Measurements from ENCODE around the gene MOB2. TPM values are rescaled to one million over a fixed set of nuclear protein-coding genes. Genes with fewer than 3 reads are reported as not detected.

MOB2 gene
- total RNA-seq, 1 donor from 2014 or later = 26.4 TPM

GRCh38 chr11:1500466-1501420 lies 14.2 kb upstream of the MOB2 start:
- Histone ChIP-seq H3K36me3 (ENCODE audit: insufficient read depth, low read length) (no peaks in the 10 kb centered on the region), H3K9ac (ENCODE audit: low read length) (no peak overlapping the region), H3K4me2 (ENCODE audit: low read length) (no peak overlapping the region), H3K9me3 (ENCODE audit: insufficient read depth, low read depth, low read length) (no peaks in the 10 kb centered on the region), H3K4me1 (ENCODE audit: insufficient read depth, low read length) (no peaks in the 10 kb centered on the region), H3K27me3 (ENCODE audit: insufficient read depth, low read length) (no peaks in the 10 kb centered on the region), H4K20me1 (ENCODE audit: insufficient read depth, low read length) (peaks cover 100% of the 10 kb centered on the region), H3K27ac (ENCODE audit: low read depth, low read length) (no peak overlapping the region), H3K79me2 (ENCODE audit: insufficient read depth, low read length) (peaks cover 91% of the 10 kb centered on the region), H3K4me3 (ENCODE audit: insufficient read depth, low read depth, low read length) (no peak overlapping the region), H2AFZ (ENCODE audit: low read depth, low read length) (no peak overlapping the region)
- Mint-ChIP-seq H3K9me3 (ENCODE audit: unreplicated experiment) (no peaks in the 10 kb centered on the region), H3K4me1 (ENCODE audit: low read depth, unreplicated experiment) (peaks cover 2% of the 10 kb centered on the region), H3K27me3 (ENCODE audit: low read depth, unreplicated experiment) (no peaks in the 10 kb centered on the region), H3K27ac (ENCODE audit: unreplicated experiment) (no peak overlapping the region), H3K36me3 (ENCODE audit: low read depth, unreplicated experiment) (peaks cover 14% of the 10 kb centered on the region), H3K4me3 (ENCODE audit: unreplicated experiment) (no peak overlapping the region)
- FAIRE-seq (no peak), DNase-seq (ENCODE audit: low read depth) (no peak)
- TF ChIP-seq EZH2 (IDR thresholded peaks at IDR 0.05; ENCODE audit: insufficient read depth, low read length) = no peak
- TF ChIP-seq, protein P1, sequence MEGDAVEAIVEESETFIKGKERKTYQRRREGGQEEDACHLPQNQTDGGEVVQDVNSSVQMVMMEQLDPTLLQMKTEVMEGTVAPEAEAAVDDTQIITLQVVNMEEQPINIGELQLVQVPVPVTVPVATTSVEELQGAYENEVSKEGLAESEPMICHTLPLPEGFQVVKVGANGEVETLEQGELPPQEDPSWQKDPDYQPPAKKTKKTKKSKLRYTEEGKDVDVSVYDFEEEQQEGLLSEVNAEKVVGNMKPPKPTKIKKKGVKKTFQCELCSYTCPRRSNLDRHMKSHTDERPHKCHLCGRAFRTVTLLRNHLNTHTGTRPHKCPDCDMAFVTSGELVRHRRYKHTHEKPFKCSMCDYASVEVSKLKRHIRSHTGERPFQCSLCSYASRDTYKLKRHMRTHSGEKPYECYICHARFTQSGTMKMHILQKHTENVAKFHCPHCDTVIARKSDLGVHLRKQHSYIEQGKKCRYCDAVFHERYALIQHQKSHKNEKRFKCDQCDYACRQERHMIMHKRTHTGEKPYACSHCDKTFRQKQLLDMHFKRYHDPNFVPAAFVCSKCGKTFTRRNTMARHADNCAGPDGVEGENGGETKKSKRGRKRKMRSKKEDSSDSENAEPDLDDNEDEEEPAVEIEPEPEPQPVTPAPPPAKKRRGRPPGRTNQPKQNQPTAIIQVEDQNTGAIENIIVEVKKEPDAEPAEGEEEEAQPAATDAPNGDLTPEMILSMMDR (IDR thresholded peaks at IDR 0.05; ENCODE audit: insufficient read depth, low read depth, low read length) = no peak

GRCh38 chr11:1499899-1500298 lies 13.3 kb upstream of the MOB2 start:
- H3K9me3 Mint-ChIP-seq (ENCODE audit: unreplicated experiment) = no peaks in the 10 kb centered on the region
- Histone ChIP-seq H3K79me2 (ENCODE audit: insufficient read depth, low read length) (peaks cover 86% of the 10 kb centered on the region), H3K4me3 (ENCODE audit: insufficient read depth, low read depth, low read length) (no peak overlapping the region), H3K9ac (ENCODE audit: low read length) (no peak overlapping the region), H3K27ac (ENCODE audit: low read depth, low read length) (no peak overlapping the region), H4K20me1 (ENCODE audit: insufficient read depth, low read length) (peaks cover 96% of the 10 kb centered on the region), H3K36me3 (ENCODE audit: insufficient read depth, low read length) (no peaks in the 10 kb centered on the region), H3K4me1 (ENCODE audit: insufficient read depth, low read length) (no peaks in the 10 kb centered on the region), H3K4me2 (ENCODE audit: low read length) (no peak overlapping the region), H3K27me3 (ENCODE audit: insufficient read depth, low read length) (no peaks in the 10 kb centered on the region), H3K9me3 (ENCODE audit: insufficient read depth, low read depth, low read length) (no peaks in the 10 kb centered on the region), H2AFZ (ENCODE audit: low read depth, low read length) (no peak overlapping the region)
- H3K27ac Mint-ChIP-seq (ENCODE audit: unreplicated experiment) = no peak overlapping the region
- H3K4me1 Mint-ChIP-seq (ENCODE audit: low read depth, unreplicated experiment) = peaks cover 2% of the 10 kb centered on the region
- DNase-seq (ENCODE audit: low read depth) (no peak), FAIRE-seq (no peak)
- TF ChIP-seq EZH2 (IDR thresholded peaks at IDR 0.05; ENCODE audit: insufficient read depth, low read length) = no peak
- TF ChIP-seq, protein P1 (IDR thresholded peaks at IDR 0.05; ENCODE audit: insufficient read depth, low read depth, low read length) = no peak
- H3K36me3 Mint-ChIP-seq (ENCODE audit: low read depth, unreplicated experiment) = peaks cover 14% of the 10 kb centered on the region
- no peak overlapping the region for H3K4me3 Mint-ChIP-seq (ENCODE audit: unreplicated experiment)
- H3K27me3 Mint-ChIP-seq (ENCODE audit: low read depth, unreplicated experiment) = no peaks in the 10 kb centered on the region
